Keratinocyte (primary cell): ENCODE measurements around the gene KLHL15. TPM values are rescaled to one million over a fixed set of nuclear protein-coding genes. Genes with fewer than 3 reads are reported as not detected.
"Not testable (repeated sequence)": the region's sequence is repeated elsewhere in the genome, so short reads cannot be mapped to it uniquely, and the experiment has no call there.

ENCODE experiments used
- DNase-seq: peaks from one replicate; pipeline ENCODE4 v3.0.0-alpha.2; 2011; ENCODE audit warnings: low read depth, missing footprints, low spot score
- FAIRE-seq: peaks from 2 replicates; lab custom pipeline; 2011; peaks lifted over from hg19 to GRCh38; lab: Jason Lieb, UNC
- H2AFZ ChIP-seq: 2 replicates; pipeline ENCODE4 v1.6.0; 2012; ENCODE audit warnings: low read length, control low read depth, inconsistent platforms; ENCODE audit not compliant: control insufficient read depth
- H3K27ac ChIP-seq: 2 replicates; pipeline ENCODE4 v1.5.1; 2011; ENCODE audit warnings: low read length; ENCODE audit not compliant: control insufficient read depth, insufficient read depth
- H3K27me3 ChIP-seq: 3 replicates; pipeline ENCODE4 v1.6.0; 2011; ENCODE audit warnings: low read length; ENCODE audit not compliant: control insufficient read depth, insufficient read depth; ENCODE audit errors: extremely low read depth
- H3K36me3 ChIP-seq, 2 experiments: 2 replicates in 1 of 2; 3 replicates in 1 of 2; pipeline ENCODE4 v1.5.1; 2011; ENCODE audit warnings: low read length in 2 of 2, mild to moderate bottlenecking in 1 of 2; ENCODE audit not compliant: control insufficient read depth in 2 of 2, insufficient read depth in 2 of 2; ENCODE audit errors: extremely low read depth in 1 of 2
- H3K4me1 ChIP-seq: 3 replicates; pipeline ENCODE4 v1.5.1; 2011; ENCODE audit warnings: low read length; ENCODE audit not compliant: control insufficient read depth, insufficient read depth; ENCODE audit errors: extremely low read depth
- H3K4me2 ChIP-seq: 3 replicates; pipeline ENCODE4 v1.6.0; 2011; ENCODE audit warnings: low read depth, low read length; ENCODE audit not compliant: control insufficient read depth, insufficient read depth; ENCODE audit errors: extremely low read depth
- H3K4me3 ChIP-seq, 3 experiments: fragments of 200-600 bp in 1 of 3; sonication (generic) in 1 of 3; 2 replicates in 2 of 3; 3 replicates in 1 of 3; pipeline ENCODE4 v1.5.1; 2011 to 2016; ENCODE audit warnings: low read length in 3 of 3, mild to moderate bottlenecking in 3 of 3, control low read depth in 2 of 3, inconsistent platforms in 1 of 3, low read depth in 1 of 3, mixed read lengths in 1 of 3, mixed run types in 1 of 3, moderate library complexity in 1 of 3; ENCODE audit not compliant: control insufficient read depth in 2 of 3, insufficient read depth in 2 of 3; ENCODE audit errors: extremely low read depth in 1 of 3
- H3K79me2 ChIP-seq: 2 replicates; pipeline ENCODE4 v1.6.0; 2012; ENCODE audit warnings: low read length; ENCODE audit not compliant: control insufficient read depth, insufficient read depth
- H3K9ac ChIP-seq: 3 replicates; pipeline ENCODE4 v1.6.0; 2011; ENCODE audit warnings: low read length; ENCODE audit not compliant: control insufficient read depth, insufficient read depth; ENCODE audit errors: extremely low read depth
- H3K9me1 ChIP-seq: 3 replicates; pipeline ENCODE4 v1.6.0; 2011; ENCODE audit warnings: low read length; ENCODE audit not compliant: control insufficient read depth, insufficient read depth; ENCODE audit errors: extremely low read depth
- H3K9me3 ChIP-seq: 2 replicates; pipeline ENCODE4 v1.5.1; 2012; ENCODE audit warnings: low read depth, low read length; ENCODE audit not compliant: control insufficient read depth
- H4K20me1 ChIP-seq: 3 replicates; pipeline ENCODE4 v1.6.0; 2011; ENCODE audit warnings: low read length; ENCODE audit not compliant: control insufficient read depth, insufficient read depth; ENCODE audit errors: extremely low read depth
- CTCF ChIP-seq, 3 experiments: IDR thresholded peaks in 1 of 3; conservative IDR thresholded peaks in 1 of 3; optimal IDR thresholded peaks in 1 of 3; 2 replicates in 2 of 3; 3 replicates in 1 of 3; pipeline versions ENCODE3 to v1.5.1; 2011; ENCODE audit warnings: low read length in 3 of 3, mild to moderate bottlenecking in 3 of 3, moderate library complexity in 2 of 3, control low read depth in 1 of 3, inconsistent platforms in 1 of 3; ENCODE audit not compliant: insufficient read depth in 2 of 3; ENCODE audit errors: extremely low read depth in 1 of 3
- EZH2 ChIP-seq: IDR thresholded peaks from one replicate; pipeline ENCODE4 v1.6.1; 2012; ENCODE audit warnings: inconsistent platforms, mild to moderate bottlenecking, low read length, moderate library complexity
- dilution Hi-C: fragments of 300-500 bp; cut with MboI; formaldehyde crosslinking; loops from one replicate; pipeline ENCODE4 v1.7.0; 2020; ENCODE audit warnings: low sequenced_read_pairs; ENCODE audit not compliant: extremely low pct_ligation_motif_present
- polyA plus RNA-seq, 5 experiments: library from polyadenylated mRNA; depleted of rRNA in 3 of 5; stranded (reverse) in 3 of 5; stranded (forward) in 1 of 5; unstranded in 1 of 5; fragments of >200 nt; gene quantifications; 1 replicate in 1 of 5; 2 replicates in 3 of 5; 3 replicates in 1 of 5; pipeline versions ENCODE4 v1.2.1 to v1.2.3, GENCODE V29; 2011 to 2012; ENCODE audit warnings: missing spikeins in 2 of 5, low read depth in 1 of 5, low replicate concordance in 1 of 5

Gene KLHL15
- polyA plus RNA-seq, 1 donor (not counting 4 experiments of a cell fraction or from before 2014, with no cell fraction given) = 3.4 TPM

GRCh38 chrX:23980011-23980441 is 47.0 kb downstream of the KLHL15 start:
- Histone ChIP-seq H3K9ac (no peak overlapping the region), H3K4me2 (no peak overlapping the region), H3K9me1 (no peaks in the 10 kb centered on the region), H3K9me3 (no peaks in the 10 kb centered on the region), H2AFZ (no peak overlapping the region), H3K27me3 (no peaks in the 10 kb centered on the region), H3K36me3 (no peaks in the 10 kb centered on the region), H3K4me3 (no peak overlapping the region), H3K79me2 (no peaks in the 10 kb centered on the region), H3K4me1 (no peaks in the 10 kb centered on the region), H3K27ac (no peak overlapping the region), H4K20me1 (no peaks in the 10 kb centered on the region)
- no peak for FAIRE-seq
- no peak for DNase-seq
- TF ChIP-seq EZH2 (no peak), CTCF (optimal IDR thresholded peaks at IDR 0.05 in 1 of 3, IDR thresholded peaks at IDR 0.05 in 1 of 3, conservative IDR thresholded peaks at IDR 0.05 in 1 of 3; ENCODE audit: extremely low read depth in 1 of 3, insufficient read depth in 2 of 3, low read length in 3 of 3) (no peak)
- dilution Hi-C loops = no loop called here

GRCh38 chrX:23978491-23978890 is 48.5 kb downstream of the KLHL15 start:
- H3K4me1 ChIP-seq = no peaks in the 10 kb centered on the region
- FAIRE-seq = no peak
- dilution Hi-C loops = no loop called here

GRCh38 chrX:23965630-23966029 is 61.4 kb downstream of the KLHL15 start:
- H3K4me3 ChIP-seq, H2AFZ ChIP-seq, H3K36me3 ChIP-seq, FAIRE-seq, H3K79me2 ChIP-seq, H3K9ac ChIP-seq, dilution Hi-C loops, H3K4me2 ChIP-seq, H3K4me1 ChIP-seq, DNase-seq, H3K9me1 ChIP-seq, H3K27me3 ChIP-seq, H3K27ac ChIP-seq, H4K20me1 ChIP-seq, H3K9me3 ChIP-seq: not testable (repeated sequence)

More at GRCh38 chrX:23978491-23978890, 48.5 kb downstream of the KLHL15 start:
- DNase-seq = no peak
- Histone ChIP-seq H3K4me3 (no peak overlapping the region), H3K9me3 (no peaks in the 10 kb centered on the region), H4K20me1 (no peaks in the 10 kb centered on the region), H3K27me3 (no peaks in the 10 kb centered on the region), H3K9ac (no peak overlapping the region), H3K27ac (no peak overlapping the region), H3K36me3 (no peaks in the 10 kb centered on the region), H3K79me2 (no peaks in the 10 kb centered on the region), H3K9me1 (no peaks in the 10 kb centered on the region), H2AFZ (no peak overlapping the region), H3K4me2 (no peak overlapping the region)
- no peak for TF ChIP-seq EZH2
- TF ChIP-seq CTCF (optimal IDR thresholded peaks at IDR 0.05 in 1 of 3, IDR thresholded peaks at IDR 0.05 in 1 of 3, conservative IDR thresholded peaks at IDR 0.05 in 1 of 3; ENCODE audit: extremely low read depth in 1 of 3, insufficient read depth in 2 of 3, low read length in 3 of 3) = no peak
